ENCODE results near the gene GPBAR1.

GRCh38 chr2:218223046-218223445 is 37.8 kb upstream of the GPBAR1 start:
- TF ChIP-seq POLR2A (IDR thresholded peaks at IDR 0.05) (no peak), CTCF (IDR thresholded peaks at IDR 0.05) (no peak)

All from heart left ventricle (tissue), 13 donors.